ENCODE results near the gene SMAD2. TPM values are rescaled to one million over a fixed set of nuclear protein-coding genes. Genes with fewer than 3 reads are reported as not detected.
A peak's percentile ranks its signal among the peaks of the same experiment; 100 is the strongest.

Gene SMAD2
- total RNA-seq, 1 experiment from 2014 or later = 121 TPM

- no peak overlapping the region for H2BK120ac ChIP-seq (ENCODE audit: low read depth, low read length, poor library complexity, severe bottlenecking)
- no peak overlapping the region for H2AFZ ChIP-seq (ENCODE audit: low read length)
- H3K9ac ChIP-seq (ENCODE audit: extremely low read depth, insufficient read length, low read length) = no peak overlapping the region
- no peak overlapping the region for H2BK15ac ChIP-seq (ENCODE audit: low read depth, low read length)
- DNase-seq = no peak
- H3K23ac ChIP-seq (ENCODE audit: insufficient read length, low read depth, low read length) = no peak overlapping the region
- no peak overlapping the region for H2BK5ac ChIP-seq (ENCODE audit: insufficient read length, low read length)
- H3K18ac ChIP-seq (ENCODE audit: insufficient read length, low read depth, low read length) = no peak overlapping the region
- no peaks in the 10 kb centered on the region for H3K79me1 ChIP-seq (ENCODE audit: insufficient read depth, low read depth, low read length, poor library complexity, severe bottlenecking)
- Mint-ChIP-seq H3K9me3 (0 out of 5 replicates have a peak, but pooled peaks cover 0 to 1% of the 10 kb centered on the region in 2 experiments), H3K36me3 (ENCODE audit: insufficient read depth in 1 of 3, low read depth in 3 of 3) (peaks cover 2 to 12% (median 4%) of the 10 kb centered on the region in 3 experiments; a peak in 3 of 7 replicates), H3K27me3 (ENCODE audit: low read depth) (no peaks in the 10 kb centered on the region), H3K27ac (peak overlapping the region in 2 of 3 experiments; percentile 21 to 86; a peak in 4 of 7 replicates), H3K4me3 (no peak overlapping the region), H3K4me1 (peaks cover 29 to 33% of the 10 kb centered on the region in 2 experiments)
- H2AK5ac ChIP-seq (ENCODE audit: insufficient read length, low read length) = no peak overlapping the region
- no peaks in the 10 kb centered on the region for H3K27me3 ChIP-seq (ENCODE audit: insufficient read depth, low read length)
- H3K23me2 ChIP-seq (ENCODE audit: insufficient read length, low read depth, low read length, poor library complexity, severe bottlenecking) = no peaks in the 10 kb centered on the region
- WGBS (ENCODE audit: extremely low coverage, insufficient read length, low lambda C conversion rate) = no CpG with 5 or more reads among the region's 5 CpGs
- no peak overlapping the region for H3K56ac ChIP-seq (ENCODE audit: insufficient read length, low read depth, low read length)
- no peak overlapping the region for H4K8ac ChIP-seq (replicated peaks; ENCODE audit: insufficient read length, low read depth, low read length)
- H3K4me2 ChIP-seq (ENCODE audit: insufficient read depth, insufficient read length, low read length) = no peak overlapping the region
- TF ChIP-seq CTCF (conservative IDR thresholded peaks at IDR 0.05) = no peak
- H3K14ac ChIP-seq (ENCODE audit: insufficient read depth, low read length) = no peak overlapping the region
- H2BK12ac ChIP-seq (ENCODE audit: insufficient read length, low read depth, low read length) = no peak overlapping the region
- H3K27ac ChIP-seq (ENCODE audit: insufficient read length, low read depth, low read length) = no peak overlapping the region
- no peak overlapping the region for H3K4ac ChIP-seq (ENCODE audit: low read depth, low read length)
- H3K79me2 ChIP-seq (ENCODE audit: insufficient read depth, low read length) = no peaks in the 10 kb centered on the region
- peaks cover 12% of the 10 kb centered on the region for H3K4me1 ChIP-seq (ENCODE audit: insufficient read depth, low read length)
- no peak overlapping the region for H2BK20ac ChIP-seq (ENCODE audit: low read depth, low read length, poor library complexity, severe bottlenecking)
- H4K91ac ChIP-seq (ENCODE audit: insufficient read length, low read depth, low read length) = no peak overlapping the region
- no peaks in the 10 kb centered on the region for H3K9me3 ChIP-seq (ENCODE audit: control insufficient read depth, low read depth, low read length)
- H4K20me1 ChIP-seq (ENCODE audit: control insufficient read depth, insufficient read depth, insufficient read length) = no peaks in the 10 kb centered on the region
- no peak overlapping the region for H4K5ac ChIP-seq (ENCODE audit: insufficient read length, low read depth, low read length)
- H3T11ph ChIP-seq (ENCODE audit: low read length) = no peak overlapping the region
Observed at GRCh38 chr18:47815486-47816270, 114.8 kb downstream of the SMAD2 start.

Measured in H9 (cell line).